Right lobe of liver (tissue), 6 donors: ENCODE measurements around the gene KNTC1. TPM values are rescaled to one million over a fixed set of nuclear protein-coding genes. Genes with fewer than 3 reads are reported as not detected.

ENCODE experiments used
- ATAC-seq, 4 donors: fragments of 200-7000 bp; cut with Tn5 transposase; one replicate each; pipeline ENCODE4 v1.9.1; 2020; ENCODE audit warnings: mild to moderate bottlenecking in 4 of 4, moderate library complexity in 4 of 4
- DNase-seq, 3 donors: peaks; one replicate each; pipeline ENCODE4 v3.0.0-alpha.2; 2020
- H3K27ac ChIP-seq, 3 donors: fragments of 200-600 bp; one replicate each; pipeline ENCODE4 v1.8.0; 2022
- H3K27me3 ChIP-seq, 2 donors: fragments of 200-600 bp; one replicate each; pipeline ENCODE4 v1.8.0; 2022
- H3K36me3 ChIP-seq, 4 donors: fragments of 200-600 bp; sonication (generic) in 1 of 4; one replicate each; pipeline versions ENCODE4 v1.5.1 to v1.8.0; 2017 to 2022; ENCODE audit warnings: control low read depth in 1 of 4
- H3K4me1 ChIP-seq, 4 donors: fragments of 200-600 bp; sonication (generic) in 1 of 4; one replicate each; pipeline versions ENCODE4 v1.5.1 to v1.8.0; 2017 to 2022; ENCODE audit warnings: control low read depth in 1 of 4
- H3K4me3 ChIP-seq, 3 donors: fragments of 200-600 bp; one replicate each; pipeline ENCODE4 v1.8.0; 2022
- H3K9me3 ChIP-seq, 4 donors: fragments of 200-600 bp; sonication (generic) in 1 of 4; one replicate each; pipeline versions ENCODE4 v1.5.1 to v1.8.0; 2017 to 2022; ENCODE audit warnings: control low read depth in 1 of 4
- CTCF ChIP-seq, 4 donors: fragments of 200-600 bp in 3 of 4; fragments of 450-650 bp in 1 of 4; IDR thresholded peaks; one replicate each; pipeline versions ENCODE4 v1.5.1 to v1.8.0; 2016 to 2022; ENCODE audit warnings: antibody characterized with exemption in 4 of 4, mild to moderate bottlenecking in 2 of 4
- POLR2A ChIP-seq: fragments of 450-650 bp; IDR thresholded peaks from one replicate; pipeline ENCODE4 v1.6.1; 2017; ENCODE audit warnings: antibody characterized with exemption, mild to moderate bottlenecking
- WGBS: methylation state at CpG from one replicate; pipeline ENCODE4 v1.1.6; 2018; ENCODE audit warnings: low coverage, low lambda C conversion rate; ENCODE audit not compliant: insufficient coverage; ENCODE audit errors: missing lambda C conversion rate; 5-methylcytosine and 5-hydroxymethylcytosine counted together
- intact Hi-C, 2 donors: fragments of 100-400 bp; cut with DNase I; formaldehyde crosslinking; loops; one replicate each; pipeline versions ENCODE4 v1.11.2 to v1.14.1; 2022
- total RNA-seq, 6 experiments: library from RNA; depleted of rRNA in 2 of 6; stranded (reverse); fragments of >200 nt in 2 of 6; fragmentation: NEBNext Ultra II Directional in 3 of 6; extraction: Animal tissue kit (Norgen Biotek cat#: 25700) in 3 of 6; gene quantifications; one replicate each; pipeline versions ENCODE4 v1.1.0 to v1.2.4, GENCODE V29; 2016 to 2023
- donor health status: DM: no; HTN: yes; CAD: no.
- donor health status: DM: no; HTN: no; CAD: no.
- donor health status: DM: no; HTN: no; CAD: no.
- donor health status: DM: no; HTN: yes; CAD: no.
- donor health status: DM: no; HTN: yes; CAD: no.

The KNTC1 gene
- total RNA-seq, 6 experiments from 2014 or later: 2.1 to 10.7 (median 3.5) TPM

GRCh38 chr12:122528582-122528981 lies 1.5 kb downstream of the KNTC1 start:
- TF ChIP-seq CTCF (IDR thresholded peaks at IDR 0.05) (no peak), POLR2A (no peak)
- peaks cover 0 to 27% (median 11%) of the 10 kb centered on the region in 4 donors for H3K4me1 ChIP-seq
- no peak overlapping the region for H3K4me3 ChIP-seq
- no peaks in the 10 kb centered on the region for H3K36me3 ChIP-seq
- WGBS: 88% methylated on average over 5 of the region's 7 CpGs
- intact Hi-C loops: no loop called here
- H3K9me3 ChIP-seq: no peaks in the 10 kb centered on the region
- no peak for DNase-seq
- H3K27me3 ChIP-seq: no peaks in the 10 kb centered on the region
- H3K27ac ChIP-seq: no peak overlapping the region
- no peak for ATAC-seq

- DNase-seq: no peak
- no peak overlapping the region for H3K4me3 ChIP-seq
These were observed 1.9 kb downstream of the KNTC1 start for GRCh38 chr12:122528992-122529391.

GRCh38 chr12:122533856-122534255 lies 6.8 kb downstream of the KNTC1 start:
- DNase-seq (no peak), ATAC-seq (no peak)
- TF ChIP-seq CTCF (IDR thresholded peaks at IDR 0.05): no peak
- no peak for TF ChIP-seq POLR2A
- H3K4me3 ChIP-seq: no peak overlapping the region
- no peak overlapping the region for H3K27ac ChIP-seq
- H3K27me3 ChIP-seq: no peaks in the 10 kb centered on the region
- intact Hi-C loops: no loop called here
- WGBS: 100% methylated on average over 2 of the region's 2 CpGs
- no peaks in the 10 kb centered on the region for H3K9me3 ChIP-seq
- H3K36me3 ChIP-seq: no peaks in the 10 kb centered on the region
- H3K4me1 ChIP-seq: no peaks in the 10 kb centered on the region

More at GRCh38 chr12:122528992-122529391, 1.9 kb downstream of the KNTC1 start:
- peaks cover 0 to 23% (median 9%) of the 10 kb centered on the region in 4 donors for H3K4me1 ChIP-seq
- TF ChIP-seq POLR2A: no peak
- TF ChIP-seq CTCF (IDR thresholded peaks at IDR 0.05): no peak
- H3K27me3 ChIP-seq: no peaks in the 10 kb centered on the region
- intact Hi-C loops: no loop called here
- no peak overlapping the region for H3K27ac ChIP-seq
- H3K36me3 ChIP-seq: no peaks in the 10 kb centered on the region
- ATAC-seq: no peak
- H3K9me3 ChIP-seq: no peaks in the 10 kb centered on the region
- 93% methylated on average over 5 of the region's 6 CpGs for WGBS

- Histone ChIP-seq H3K4me1 (no peaks in the 10 kb centered on the region), H3K4me3 (no peak overlapping the region), H3K36me3 (no peaks in the 10 kb centered on the region), H3K27ac (no peak overlapping the region), H3K9me3 (no peaks in the 10 kb centered on the region), H3K27me3 (no peaks in the 10 kb centered on the region)
- intact Hi-C loops: no loop called here
- 97% methylated on average over 4 of the region's 4 CpGs for WGBS
- ATAC-seq: no peak
- DNase-seq: no peak
- TF ChIP-seq CTCF (IDR thresholded peaks at IDR 0.05): no peak
These were observed 10.0 kb downstream of the KNTC1 start for GRCh38 chr12:122537021-122537420.

- H3K36me3 ChIP-seq: no peaks in the 10 kb centered on the region
These were observed 11.4 kb downstream of the KNTC1 start for GRCh38 chr12:122538496-122538895.

More at GRCh38 chr12:122538496-122538895, 11.4 kb downstream of the KNTC1 start:
- H3K4me3 ChIP-seq: no peak overlapping the region
- H3K4me1 ChIP-seq: no peaks in the 10 kb centered on the region
- 98% methylated on average over 4 of the region's 5 CpGs for WGBS
- intact Hi-C loops: no loop called here
- H3K27ac ChIP-seq: no peak overlapping the region
- ATAC-seq: no peak
- TF ChIP-seq POLR2A (no peak), CTCF (IDR thresholded peaks at IDR 0.05) (no peak)
- no peaks in the 10 kb centered on the region for H3K9me3 ChIP-seq
- H3K27me3 ChIP-seq: no peaks in the 10 kb centered on the region
- DNase-seq: no peak
